Measurements from ENCODE around the gene CREG1. TPM values are rescaled to one million over a fixed set of nuclear protein-coding genes. Genes with fewer than 3 reads are reported as not detected.
A peak's percentile ranks its signal among the peaks of the same experiment; 100 is the strongest.
"Not testable (repeated sequence)": the region's sequence is repeated elsewhere in the genome, so short reads cannot be mapped to it uniquely, and the experiment has no call there.

CREG1 gene
- total RNA-seq, 1 donor from 2014 or later: 78.5 TPM

- DNase-seq (ENCODE audit: missing footprints): no peak
- intact Hi-C loops (cut with DNase I): no loop called here
- no peak for ATAC-seq
Observed at GRCh38 chr1:167567663-167568062, 14.1 kb upstream of the CREG1 start.

GRCh38 chr1:167566766-167567165 lies 13.2 kb upstream of the CREG1 start:
- intact Hi-C loops (cut with DNase I): no loop called here
- ATAC-seq (no peak), DNase-seq (ENCODE audit: missing footprints) (no peak)

- DNase-seq (ENCODE audit: missing footprints) (no peak), ATAC-seq (no peak)
- intact Hi-C loops (cut with DNase I): no loop called here
Observed at GRCh38 chr1:167565922-167566321, 12.4 kb upstream of the CREG1 start.

- DNase-seq (ENCODE audit: missing footprints) (no peak), ATAC-seq (peak; percentile 38)
- intact Hi-C loops (cut with DNase I): no loop called here
Observed at GRCh38 chr1:167564612-167565270, 11.2 kb upstream of the CREG1 start.

- DNase-seq (ENCODE audit: missing footprints): no peak
- intact Hi-C loops (cut with DNase I): no loop called here
- peak; percentile 63 for ATAC-seq
Observed at GRCh38 chr1:167563579-167564246, 10.2 kb upstream of the CREG1 start.

- DNase-seq (ENCODE audit: missing footprints) (no peak), ATAC-seq (no peak)
- intact Hi-C loops (cut with DNase I): no loop called here
Observed at GRCh38 chr1:167562702-167563101, 9.1 kb upstream of the CREG1 start.

- DNase-seq (ENCODE audit: missing footprints): no peak
- ATAC-seq: no peak
- intact Hi-C loops (cut with DNase I): no loop called here
Observed at GRCh38 chr1:167561753-167562152, 8.2 kb upstream of the CREG1 start.

GRCh38 chr1:167555971-167556714 lies 2.6 kb upstream of the CREG1 start:
- no peak for ATAC-seq
- no peak for DNase-seq (ENCODE audit: missing footprints)
- intact Hi-C loops (cut with DNase I): no loop called here

- ATAC-seq; intact Hi-C loops (cut with DNase I); DNase-seq (ENCODE audit: missing footprints): not testable (repeated sequence)
Observed at GRCh38 chr1:167555072-167555471, 1.5 kb upstream of the CREG1 start.

- intact Hi-C loops (cut with DNase I): loop anchor here (5.0 kb wide), 1 partner anchor 133 kb away; no protein-coding TSS in a partner anchor
- no peak for ATAC-seq
Observed at GRCh38 chr1:167554028-167554779, 642 bp upstream of the CREG1 start.

GRCh38 chr1:167551362-167551761 lies 2.2 kb downstream of the CREG1 start:
- intact Hi-C loops (cut with DNase I): loop anchor here (5.0 kb wide), 1 partner anchor 136 kb away; no protein-coding TSS in a partner anchor
- ATAC-seq: no peak
- DNase-seq (ENCODE audit: missing footprints): no peak

More at GRCh38 chr1:167554028-167554779, 642 bp upstream of the CREG1 start:
- DNase-seq (ENCODE audit: missing footprints): no peak

GRCh38 chr1:167548059-167548932 lies 5.3 kb downstream of the CREG1 start:
- ATAC-seq (no peak), DNase-seq (ENCODE audit: missing footprints) (no peak)
- intact Hi-C loops (cut with DNase I): no loop called here

- DNase-seq (ENCODE audit: missing footprints): no peak
- no peak for ATAC-seq
- intact Hi-C loops (cut with DNase I): no loop called here
Observed at GRCh38 chr1:167546935-167547334, 6.6 kb downstream of the CREG1 start.

GRCh38 chr1:167545349-167545748 lies 8.2 kb downstream of the CREG1 start:
- ATAC-seq (no peak), DNase-seq (ENCODE audit: missing footprints) (no peak)
- intact Hi-C loops (cut with DNase I): no loop called here

- DNase-seq (ENCODE audit: missing footprints): no peak
- ATAC-seq: no peak
- intact Hi-C loops (cut with DNase I): no loop called here
Observed at GRCh38 chr1:167544447-167545093, 9.0 kb downstream of the CREG1 start.

- intact Hi-C loops (cut with DNase I): no loop called here
- DNase-seq (ENCODE audit: missing footprints) (no peak), ATAC-seq (peak; percentile 26)
Observed at GRCh38 chr1:167543199-167543990, 10.2 kb downstream of the CREG1 start.

All from Right ventricle myocardium inferior (tissue), 1 donor.